SU-DHL-6 (cell line): ENCODE results near the gene OSBP2.

Experiments used
- H2AFZ ChIP-seq: fragments of 200-600 bp; sonication (generic); 2 replicates; pipeline ENCODE4 v1.6.1; 2014; ENCODE audit warnings: low read depth, mild to moderate bottlenecking, moderate library complexity, mixed read lengths, antibody characterized with exemption, low read length; ENCODE audit not compliant: severe bottlenecking
- H3F3A ChIP-seq: fragments of 200-600 bp; shearing (Covaris generic); 2 replicates; pipeline ENCODE4 v1.6.0; 2016; ENCODE audit warnings: antibody characterized with exemption, mild to moderate bottlenecking; ENCODE audit not compliant: insufficient read depth
- H3K27ac ChIP-seq: fragments of 200-600 bp; sonication (generic); 2 replicates; pipeline ENCODE4 v1.5.1; 2016; ENCODE audit warnings: low read depth, mild to moderate bottlenecking, low read length, moderate library complexity, mixed read lengths
- H3K27me3 ChIP-seq: fragments of 200-600 bp; sonication (generic), shearing (Covaris generic); 2 replicates; pipeline ENCODE4 v1.6.0; 2014; ENCODE audit warnings: mild to moderate bottlenecking, low read length
- H3K36me3 ChIP-seq: fragments of 200-600 bp; sonication (generic); 2 replicates; pipeline ENCODE4 v1.6.1; 2014; ENCODE audit warnings: mild to moderate bottlenecking, low read length, mixed read lengths
- H3K4me2 ChIP-seq: fragments of 300-600, 200-600 bp; shearing (Covaris generic), sonication (generic); 2 replicates; pipeline ENCODE4 v1.6.0; 2014; ENCODE audit warnings: low read length, low read depth, mild to moderate bottlenecking; ENCODE audit not compliant: poor library complexity, severe bottlenecking
- H3K4me3 ChIP-seq: fragments of 200-600 bp; sonication (generic); 2 replicates; pipeline ENCODE4 v1.5.1; 2014; ENCODE audit warnings: antibody characterized with exemption, low read length, mild to moderate bottlenecking, mixed read lengths; ENCODE audit not compliant: insufficient read depth, poor library complexity, severe bottlenecking
- H3K79me2 ChIP-seq: fragments of 200-600 bp; sonication (generic); 2 replicates; pipeline ENCODE4 v1.6.1; 2014; ENCODE audit warnings: mild to moderate bottlenecking, low read length, moderate library complexity; ENCODE audit not compliant: insufficient read depth
- H3K9ac ChIP-seq: fragments of 200-600 bp; sonication (generic); 2 replicates; pipeline ENCODE4 v1.7.0; 2014; ENCODE audit warnings: mild to moderate bottlenecking, low read length
- H3K9me2 ChIP-seq: fragments of 200-600 bp; sonication (generic); replicated peaks from 2 replicates; pipeline ENCODE4 v1.6.1; 2014; ENCODE audit warnings: low read length; ENCODE audit not compliant: insufficient read depth
- H3K9me3 ChIP-seq: fragments of 200-600 bp; sonication (generic); 2 replicates; pipeline ENCODE4 v1.6.1; 2014; ENCODE audit warnings: low read length, mixed read lengths; ENCODE audit not compliant: insufficient read depth
- H4K20me1 ChIP-seq: fragments of 200-600 bp; sonication (generic); 2 replicates; pipeline ENCODE4 v1.6.1; 2014; ENCODE audit warnings: low read depth, mild to moderate bottlenecking, antibody characterized with exemption, low read length, moderate library complexity, mixed read lengths
- CTCF ChIP-seq: fragments of 200-600 bp; sonication (generic); IDR thresholded peaks from one replicate; pipeline ENCODE4 v1.5.1; 2017; ENCODE audit warnings: antibody characterized with exemption, mild to moderate bottlenecking, low read length, moderate library complexity; ENCODE audit not compliant: insufficient read depth, poor library complexity, severe bottlenecking
- EZH2phosphoT487 ChIP-seq: fragments of 200-600 bp; sonication (generic), shearing (Covaris generic); conservative IDR thresholded peaks from 2 replicates; pipeline ENCODE4 v1.6.1; 2018; ENCODE audit warnings: mild to moderate bottlenecking, antibody characterized with exemption, low read length, moderate library complexity, mixed read lengths

OSBP2 gene

GRCh38 chr22:30869667-30870395, 175.2 kb downstream of the OSBP2 start:
- Histone ChIP-seq H3F3A (no peaks in the 10 kb centered on the region), H3K27me3 (no peaks in the 10 kb centered on the region), H4K20me1 (no peaks in the 10 kb centered on the region), H3K36me3 (no peaks in the 10 kb centered on the region), H3K4me2 (no peak overlapping the region), H3K9ac (no peak overlapping the region), H3K9me2 (no peaks in the 10 kb centered on the region), H3K4me3 (no peak overlapping the region), H3K9me3 (no peaks in the 10 kb centered on the region), H2AFZ (no peak overlapping the region), H3K79me2 (no peaks in the 10 kb centered on the region), H3K27ac (no peak overlapping the region)
- TF ChIP-seq EZH2phosphoT487 (no peak), CTCF (no peak)

GRCh38 chr22:30870451-30871345, 176.0 kb downstream of the OSBP2 start:
- H3K4me3 ChIP-seq, result no peak overlapping the region
- H4K20me1 ChIP-seq, result no peaks in the 10 kb centered on the region
- no peak overlapping the region for H2AFZ ChIP-seq
- no peak overlapping the region for H3K9ac ChIP-seq
- no peak overlapping the region for H3K4me2 ChIP-seq
- no peaks in the 10 kb centered on the region for H3F3A ChIP-seq
- H3K9me3 ChIP-seq, result no peaks in the 10 kb centered on the region
- H3K79me2 ChIP-seq, result no peaks in the 10 kb centered on the region
- no peak overlapping the region for H3K27ac ChIP-seq
- TF ChIP-seq EZH2phosphoT487, result no peak
- no peak for TF ChIP-seq CTCF
- no peaks in the 10 kb centered on the region for H3K36me3 ChIP-seq
- H3K27me3 ChIP-seq, result no peaks in the 10 kb centered on the region
- no peaks in the 10 kb centered on the region for H3K9me2 ChIP-seq

GRCh38 chr22:30871391-30872284, 177.0 kb downstream of the OSBP2 start:
- no peaks in the 10 kb centered on the region for H3K36me3 ChIP-seq
- no peaks in the 10 kb centered on the region for H3F3A ChIP-seq
- H3K4me2 ChIP-seq, result no peak overlapping the region
- H3K9me2 ChIP-seq, result no peaks in the 10 kb centered on the region
- no peaks in the 10 kb centered on the region for H3K27me3 ChIP-seq
- H3K27ac ChIP-seq, result no peak overlapping the region
- no peak overlapping the region for H2AFZ ChIP-seq
- no peak overlapping the region for H3K4me3 ChIP-seq
- H3K9me3 ChIP-seq, result no peaks in the 10 kb centered on the region
- H3K79me2 ChIP-seq, result no peaks in the 10 kb centered on the region
- TF ChIP-seq EZH2phosphoT487, result no peak
- TF ChIP-seq CTCF, result no peak
- H3K9ac ChIP-seq, result no peak overlapping the region
- no peaks in the 10 kb centered on the region for H4K20me1 ChIP-seq
